ENCODE data around the gene CDC42. TPM values are rescaled to one million over a fixed set of nuclear protein-coding genes. Genes with fewer than 3 reads are reported as not detected.
A peak's percentile ranks its signal among the peaks of the same experiment; 100 is the strongest.

CDC42 gene
- total and polyA plus RNA-seq, 2 donors (not counting 1 experiment from before 2014, with no cell fraction given) = 325 to 446 TPM

- Histone ChIP-seq H3K27ac (ENCODE audit: insufficient read depth, low read length) (no peak overlapping the region), H3K4me1 (ENCODE audit: control insufficient read depth, extremely low read depth, insufficient read depth, low read length) (peaks cover 29% of the 10 kb centered on the region), H3K27me3 (ENCODE audit: control insufficient read depth, insufficient read depth, low read length) (no peaks in the 10 kb centered on the region), H3K9ac (ENCODE audit: insufficient read depth, low read length) (no peak overlapping the region), H3K9me3 (ENCODE audit: control insufficient read depth, insufficient read depth, low read depth, low read length) (no peaks in the 10 kb centered on the region), H3K4me3 (replicated peaks in 1 of 4; ENCODE audit: control extremely low read depth in 1 of 4, insufficient read depth in 1 of 4, low read depth in 3 of 4, low read length in 4 of 4) (no peak overlapping the region), H2AFZ (ENCODE audit: low read length) (no peak overlapping the region), H4K20me1 (ENCODE audit: control insufficient read depth, extremely low read depth, insufficient read depth, low read length) (peaks cover 4% of the 10 kb centered on the region), H3K79me2 (ENCODE audit: control insufficient read depth, insufficient read depth, low read length) (peaks cover 40% of the 10 kb centered on the region), H3K36me3 (ENCODE audit: control insufficient read depth, insufficient read depth, low read length) (peaks cover 24% of the 10 kb centered on the region), H3K4me2 (ENCODE audit: extremely low read depth, insufficient read depth, low read length) (no peak overlapping the region)
- TF ChIP-seq CTCF (conservative IDR thresholded peaks at IDR 0.05 in 1 of 2, IDR thresholded peaks at IDR 0.05 in 1 of 2; ENCODE audit: low read depth in 1 of 2, low read length in 2 of 2) = no peak
- no peak for TF ChIP-seq EZH2 (IDR thresholded peaks at IDR 0.05; ENCODE audit: low read length, missing control alignments)
- peak; percentile 70 for DNase-seq (ENCODE audit: low read depth in 2 of 2)
Measured at GRCh38 chr1:22111620-22112019, 59.1 kb downstream of the CDC42 start.

GRCh38 chr1:22112554-22112953, 60.0 kb downstream of the CDC42 start:
- Histone ChIP-seq H3K27ac (ENCODE audit: insufficient read depth, low read length) (no peak overlapping the region), H4K20me1 (ENCODE audit: control insufficient read depth, extremely low read depth, insufficient read depth, low read length) (peaks cover 4% of the 10 kb centered on the region), H3K4me2 (ENCODE audit: extremely low read depth, insufficient read depth, low read length) (no peak overlapping the region), H3K27me3 (ENCODE audit: control insufficient read depth, insufficient read depth, low read length) (no peaks in the 10 kb centered on the region), H3K4me3 (replicated peaks in 1 of 4; ENCODE audit: control extremely low read depth in 1 of 4, insufficient read depth in 1 of 4, low read depth in 3 of 4, low read length in 4 of 4) (no peak overlapping the region), H3K9ac (ENCODE audit: insufficient read depth, low read length) (no peak overlapping the region), H3K9me3 (ENCODE audit: control insufficient read depth, insufficient read depth, low read depth, low read length) (no peaks in the 10 kb centered on the region), H2AFZ (ENCODE audit: low read length) (no peak overlapping the region), H3K36me3 (ENCODE audit: control insufficient read depth, insufficient read depth, low read length) (peaks cover 22% of the 10 kb centered on the region), H3K79me2 (ENCODE audit: control insufficient read depth, insufficient read depth, low read length) (peaks cover 34% of the 10 kb centered on the region), H3K4me1 (ENCODE audit: control insufficient read depth, extremely low read depth, insufficient read depth, low read length) (peaks cover 29% of the 10 kb centered on the region)
- TF ChIP-seq CTCF (conservative IDR thresholded peaks at IDR 0.05 in 1 of 2, IDR thresholded peaks at IDR 0.05 in 1 of 2; ENCODE audit: low read depth in 1 of 2, low read length in 2 of 2) = no peak
- TF ChIP-seq EZH2 (IDR thresholded peaks at IDR 0.05; ENCODE audit: low read length, missing control alignments) = no peak
- no peak for DNase-seq (ENCODE audit: low read depth in 2 of 2)

- Histone ChIP-seq H3K79me2 (ENCODE audit: control insufficient read depth, insufficient read depth, low read length) (peaks cover 20% of the 10 kb centered on the region), H2AFZ (ENCODE audit: low read length) (no peak overlapping the region), H3K4me2 (ENCODE audit: extremely low read depth, insufficient read depth, low read length) (no peak overlapping the region), H3K9ac (ENCODE audit: insufficient read depth, low read length) (no peak overlapping the region), H3K27me3 (ENCODE audit: control insufficient read depth, insufficient read depth, low read length) (no peaks in the 10 kb centered on the region), H4K20me1 (ENCODE audit: control insufficient read depth, extremely low read depth, insufficient read depth, low read length) (peaks cover 4% of the 10 kb centered on the region), H3K9me3 (ENCODE audit: control insufficient read depth, insufficient read depth, low read depth, low read length) (no peaks in the 10 kb centered on the region), H3K4me3 (replicated peaks in 1 of 4; ENCODE audit: control extremely low read depth in 1 of 4, insufficient read depth in 1 of 4, low read depth in 3 of 4, low read length in 4 of 4) (no peak overlapping the region), H3K36me3 (ENCODE audit: control insufficient read depth, insufficient read depth, low read length) (peaks cover 17% of the 10 kb centered on the region), H3K27ac (ENCODE audit: insufficient read depth, low read length) (peak overlapping the region; percentile 10), H3K4me1 (ENCODE audit: control insufficient read depth, extremely low read depth, insufficient read depth, low read length) (peaks cover 25% of the 10 kb centered on the region)
- peak; percentile 78 to 88 for DNase-seq (ENCODE audit: low read depth in 2 of 2)
- TF ChIP-seq CTCF (conservative IDR thresholded peaks at IDR 0.05 in 1 of 2, IDR thresholded peaks at IDR 0.05 in 1 of 2; ENCODE audit: low read depth in 1 of 2, low read length in 2 of 2) (no peak), EZH2 (IDR thresholded peaks at IDR 0.05; ENCODE audit: low read length, missing control alignments) (no peak)
Measured at GRCh38 chr1:22114083-22115012, 61.8 kb downstream of the CDC42 start.
